Germinal center (tissue), 1 donor: ENCODE data around the gene SCFD2.

Experiments used
- DNase-seq: peaks from one replicate; pipeline ENCODE4 v3.0.0; 2012; ENCODE audit warnings: mixed read lengths, low spot score

The SCFD2 gene

DNA sequence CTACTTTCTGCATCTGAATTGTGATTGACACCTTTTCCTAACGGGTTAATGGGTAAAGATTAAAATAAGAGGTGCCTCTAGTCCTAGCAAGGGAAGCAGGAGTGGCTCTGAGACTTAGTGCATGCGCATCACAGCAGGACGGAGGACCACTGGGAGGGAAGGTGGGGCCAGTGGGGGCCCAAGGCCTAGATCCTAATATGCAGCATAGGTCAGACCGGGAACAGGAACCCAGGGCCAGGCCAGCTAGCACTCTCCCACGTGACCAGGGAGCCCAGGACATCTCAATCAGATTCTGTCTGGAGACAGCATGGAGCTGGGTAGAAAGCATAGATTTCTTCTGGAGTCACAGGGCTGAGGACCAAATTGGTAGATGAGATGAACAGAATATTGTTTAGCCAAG is 448.0 kb downstream of the SCFD2 start:
- no peak for DNase-seq

GRCh38 chr4:52915730-52916300 is 450.0 kb downstream of the SCFD2 start:
- DNase-seq = no peak

- DNase-seq = no peak
These were observed 450.7 kb downstream of the SCFD2 start for GRCh38 chr4:52915191-52915590.

DNA sequence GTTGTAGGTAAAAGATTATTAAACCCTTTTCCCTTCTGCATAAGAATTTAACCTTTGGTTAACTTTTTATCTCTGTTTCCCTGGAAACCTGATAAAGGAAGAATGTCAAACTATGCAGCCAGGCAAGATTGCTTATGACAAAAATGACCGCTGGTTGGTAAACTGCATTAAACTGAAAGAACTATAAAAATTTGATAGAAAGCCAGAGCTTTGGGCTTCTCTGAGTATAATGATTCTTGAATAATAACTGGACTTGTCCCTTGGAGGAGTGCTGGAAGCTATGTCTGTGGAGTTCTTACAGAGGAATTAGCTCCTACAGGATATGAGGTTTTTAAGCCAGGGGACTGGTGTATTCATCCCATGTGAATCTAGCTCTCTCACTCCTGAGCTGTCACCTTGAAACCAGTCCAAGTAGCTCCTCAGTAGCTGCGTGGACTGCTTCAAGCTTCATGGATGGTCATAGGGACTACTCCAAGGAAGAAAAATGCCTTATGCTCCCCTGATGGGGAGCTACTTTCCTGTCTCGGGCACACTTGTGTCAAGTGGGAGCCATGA is 451.7 kb downstream of the SCFD2 start:
- DNase-seq = no peak

GRCh38 chr4:52912608-52913007 is 453.3 kb downstream of the SCFD2 start:
- DNase-seq = no peak

- peak; percentile 47 for DNase-seq
These were observed 454.1 kb downstream of the SCFD2 start for GRCh38 chr4:52911684-52912294.

DNA sequence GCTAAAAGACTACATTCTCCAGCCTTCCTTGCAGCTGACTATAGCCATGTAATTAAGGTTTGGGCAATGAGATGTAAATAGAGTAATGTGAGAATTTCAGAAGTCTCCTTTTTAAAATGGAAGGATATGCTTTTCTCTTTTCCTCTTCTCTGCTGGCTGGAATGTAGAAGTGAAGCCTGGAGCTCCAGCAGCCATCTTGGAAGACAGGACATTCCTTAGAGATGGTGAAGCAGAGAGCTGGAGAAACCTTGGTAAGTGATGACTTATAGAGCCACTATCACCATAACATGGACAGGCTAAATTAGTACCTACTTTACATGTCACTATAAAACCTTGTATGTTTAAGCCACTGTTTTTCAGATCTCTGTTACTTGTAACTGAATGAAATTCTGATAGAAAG is 455.7 kb downstream of the SCFD2 start:
- DNase-seq = no peak

GRCh38 chr4:52907510-52907909 is 458.4 kb downstream of the SCFD2 start:
- no peak for DNase-seq

DNA sequence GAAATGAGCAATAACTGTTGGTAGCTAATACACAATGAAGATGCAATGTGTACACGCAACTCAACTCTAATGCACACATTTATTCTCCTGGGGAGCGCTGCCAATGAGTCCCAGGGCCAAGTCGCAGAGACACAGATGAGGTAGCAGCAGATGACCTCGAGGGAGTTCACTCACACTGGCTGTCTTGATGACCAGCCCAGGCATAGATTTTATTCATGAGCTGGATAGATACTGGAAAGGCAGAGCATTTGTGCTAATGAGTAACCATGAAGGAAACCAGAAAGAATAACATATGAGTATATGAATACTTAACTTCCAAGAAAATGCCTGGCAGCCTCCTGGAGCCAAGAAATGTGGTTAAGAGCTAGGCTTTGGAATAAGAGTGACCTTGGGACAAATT is 461.4 kb downstream of the SCFD2 start:
- DNase-seq = no peak

DNA sequence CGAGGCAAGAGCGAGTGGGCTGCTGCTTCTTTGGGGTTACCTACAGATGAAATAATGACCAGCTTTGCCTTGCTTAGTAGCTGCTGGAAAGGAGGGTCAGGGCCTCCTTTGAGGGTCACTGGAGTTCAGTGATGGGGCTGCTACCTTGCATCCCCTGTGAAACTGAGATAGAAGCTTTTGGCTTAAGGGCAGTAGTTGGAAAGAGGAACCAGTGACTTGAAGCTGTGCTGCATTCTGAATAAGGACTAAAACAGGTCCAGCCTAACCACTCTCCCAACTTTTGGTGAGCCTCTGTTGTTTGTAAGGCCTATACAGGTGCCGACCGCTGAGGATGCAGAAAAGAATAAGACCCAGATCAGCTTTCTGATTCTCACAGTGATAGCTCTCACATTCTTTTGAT is 462.6 kb downstream of the SCFD2 start:
- DNase-seq = no peak

DNA sequence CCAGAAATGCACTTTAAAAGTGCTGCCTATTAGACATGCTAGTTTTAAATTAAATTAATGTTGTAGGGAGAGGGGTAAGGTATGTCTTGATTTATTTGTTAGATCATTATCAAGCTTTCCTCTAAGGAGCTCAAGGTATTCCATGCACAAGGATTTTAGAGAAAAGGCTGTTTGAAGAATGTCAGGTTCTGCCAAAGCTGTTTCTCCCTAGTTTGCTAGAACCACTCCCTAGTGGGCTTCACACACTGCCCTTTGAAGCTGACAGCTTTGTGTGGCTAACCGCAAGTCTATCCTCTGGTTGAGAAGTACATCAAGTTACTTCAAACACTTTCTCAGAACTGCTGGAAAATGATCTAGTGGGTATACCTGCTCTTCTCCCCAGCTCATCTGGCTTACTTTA is 471.4 kb downstream of the SCFD2 start:
- DNase-seq = no peak

GRCh38 chr4:52892880-52893279 is 473.0 kb downstream of the SCFD2 start:
- no peak for DNase-seq

- DNase-seq = no peak
These were observed 474.1 kb downstream of the SCFD2 start for GRCh38 chr4:52891743-52892142.

GRCh38 chr4:52890521-52890791 is 475.4 kb downstream of the SCFD2 start:
- no peak for DNase-seq

DNA sequence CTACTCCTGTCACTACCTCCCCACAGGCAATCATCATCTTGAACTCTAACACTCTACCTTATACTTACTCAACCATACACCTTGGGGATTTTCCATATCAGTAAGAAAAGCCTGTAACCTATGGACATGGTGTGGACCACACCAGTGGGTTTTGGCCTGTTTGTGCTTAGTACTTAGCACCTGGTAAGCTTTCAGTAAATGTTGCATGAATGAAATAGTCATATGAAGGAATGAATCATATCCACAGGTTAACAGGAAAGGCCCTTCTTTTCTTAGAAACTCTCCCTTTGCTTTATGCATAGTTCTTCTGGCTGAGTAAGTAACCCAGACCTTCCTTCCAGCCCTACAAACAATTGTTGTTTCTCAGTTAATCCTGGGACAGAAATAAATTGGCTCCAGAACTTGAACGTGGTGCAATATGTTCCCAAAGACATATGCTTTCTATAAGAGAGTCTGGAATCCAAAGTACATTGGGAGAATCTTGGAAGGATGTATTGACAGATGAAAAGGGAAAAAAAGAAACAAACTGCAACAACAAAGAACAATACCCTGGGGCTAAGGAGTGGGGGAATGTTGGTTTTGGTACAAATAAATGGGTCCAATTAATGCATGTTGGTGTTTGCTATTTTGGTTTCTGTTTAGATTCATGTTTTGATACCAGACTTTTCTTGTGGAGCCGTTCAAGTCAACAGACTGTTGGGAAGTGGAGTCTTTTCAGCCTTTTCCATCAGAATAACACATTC is 475.9 kb downstream of the SCFD2 start:
- no peak for DNase-seq

DNA sequence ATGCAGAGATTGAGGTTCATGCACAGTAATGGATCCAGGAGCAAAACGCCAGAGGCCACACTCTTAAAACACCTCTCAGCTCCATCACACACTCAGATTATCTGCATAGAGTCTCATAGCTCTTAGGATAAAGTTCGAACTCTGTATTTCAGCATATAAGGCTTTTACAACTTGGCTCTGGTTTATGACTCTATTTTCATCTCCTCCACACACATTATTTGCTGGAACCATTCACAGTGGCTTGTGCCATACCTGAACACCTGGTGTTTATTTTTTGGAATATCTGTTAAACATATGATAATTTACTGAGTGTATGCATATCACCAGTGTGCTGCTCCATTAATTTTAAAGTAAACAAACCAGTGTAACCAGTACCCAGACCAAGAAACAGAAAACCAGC is 476.5 kb downstream of the SCFD2 start:
- DNase-seq = no peak

DNA sequence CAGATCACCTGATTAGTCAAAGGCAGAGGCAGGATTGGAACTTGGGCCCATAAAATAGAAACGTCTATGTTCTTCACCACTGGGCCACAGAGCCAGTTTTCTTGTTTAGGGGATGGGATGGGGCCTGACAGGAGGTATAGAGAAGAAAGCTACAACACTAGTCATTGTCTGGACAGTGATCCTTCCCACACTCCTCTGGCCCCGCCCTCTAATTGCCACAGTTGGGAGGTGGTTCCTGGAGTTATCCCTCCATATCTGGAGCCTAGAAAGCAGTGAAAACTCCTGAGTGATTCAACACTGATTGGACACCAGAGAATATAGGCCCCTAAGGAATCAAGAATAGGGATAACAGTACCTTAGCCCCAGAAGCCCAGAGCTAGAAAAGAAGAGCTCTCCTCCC is 480.9 kb downstream of the SCFD2 start:
- DNase-seq = no peak

GRCh38 chr4:52883707-52884669 is 481.9 kb downstream of the SCFD2 start:
- no peak for DNase-seq

- no peak for DNase-seq
These were observed 482.7 kb downstream of the SCFD2 start for GRCh38 chr4:52883183-52883621.

GRCh38 chr4:52880994-52881393 is 484.9 kb downstream of the SCFD2 start:
- DNase-seq = no peak

DNA sequence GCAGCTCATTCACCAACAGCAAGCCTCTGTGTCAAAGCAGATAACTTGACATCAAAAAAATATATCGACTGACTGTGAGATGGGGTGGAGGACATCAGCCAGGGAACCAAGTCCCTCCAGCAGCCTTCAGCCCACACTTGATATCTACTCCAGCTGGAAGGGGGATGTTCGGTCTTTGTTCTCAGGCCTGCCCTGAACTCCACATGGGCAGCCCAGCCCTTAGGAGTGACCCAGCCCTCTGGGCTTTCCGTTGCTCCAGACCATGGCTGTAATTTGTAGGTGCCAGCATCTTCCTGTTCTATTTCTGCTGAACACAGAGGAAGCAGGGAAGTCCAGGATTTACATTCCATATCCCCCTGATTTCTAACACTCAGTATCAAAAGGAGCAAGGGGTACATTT is 486.4 kb downstream of the SCFD2 start:
- no peak for DNase-seq

DNA sequence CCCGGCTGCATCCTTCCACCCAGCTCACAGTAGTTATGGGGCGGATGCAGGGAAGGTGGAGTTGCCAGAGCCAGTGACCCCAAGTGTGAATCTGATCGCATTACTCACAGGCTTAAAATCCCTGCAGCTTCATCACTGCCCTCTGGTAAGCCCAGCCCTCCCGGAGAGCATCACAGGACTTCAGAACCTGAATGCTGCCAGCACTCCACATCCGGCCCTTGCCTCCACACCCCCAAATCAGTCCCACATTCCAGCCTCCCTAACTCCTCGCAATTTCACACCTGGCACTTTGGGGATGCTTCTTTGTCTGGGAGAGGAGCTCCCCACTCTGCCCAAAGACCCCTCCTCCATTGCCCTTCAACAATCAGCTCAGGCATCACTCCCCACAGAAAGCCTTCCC is 488.2 kb downstream of the SCFD2 start:
- DNase-seq = no peak
